A549 (cell line): ENCODE results near the gene FXYD2.

ENCODE experiments used
- CTCF ChIP-seq: fragments of >200 bp; sonication (Bioruptor Twin); formaldehyde crosslinking; IDR thresholded peaks from 3 replicates; pipeline ENCODE4 v1.5.1; 2016
- TF ChIP-seq, protein P1 (sequence below): fragments of 250-450 bp; sonication (Bioruptor Pico); IDR thresholded peaks from 2 replicates; pipeline ENCODE4 v1.5.0; 2020; ENCODE audit warnings: low read depth, mild to moderate bottlenecking, moderate library complexity

DNA sequence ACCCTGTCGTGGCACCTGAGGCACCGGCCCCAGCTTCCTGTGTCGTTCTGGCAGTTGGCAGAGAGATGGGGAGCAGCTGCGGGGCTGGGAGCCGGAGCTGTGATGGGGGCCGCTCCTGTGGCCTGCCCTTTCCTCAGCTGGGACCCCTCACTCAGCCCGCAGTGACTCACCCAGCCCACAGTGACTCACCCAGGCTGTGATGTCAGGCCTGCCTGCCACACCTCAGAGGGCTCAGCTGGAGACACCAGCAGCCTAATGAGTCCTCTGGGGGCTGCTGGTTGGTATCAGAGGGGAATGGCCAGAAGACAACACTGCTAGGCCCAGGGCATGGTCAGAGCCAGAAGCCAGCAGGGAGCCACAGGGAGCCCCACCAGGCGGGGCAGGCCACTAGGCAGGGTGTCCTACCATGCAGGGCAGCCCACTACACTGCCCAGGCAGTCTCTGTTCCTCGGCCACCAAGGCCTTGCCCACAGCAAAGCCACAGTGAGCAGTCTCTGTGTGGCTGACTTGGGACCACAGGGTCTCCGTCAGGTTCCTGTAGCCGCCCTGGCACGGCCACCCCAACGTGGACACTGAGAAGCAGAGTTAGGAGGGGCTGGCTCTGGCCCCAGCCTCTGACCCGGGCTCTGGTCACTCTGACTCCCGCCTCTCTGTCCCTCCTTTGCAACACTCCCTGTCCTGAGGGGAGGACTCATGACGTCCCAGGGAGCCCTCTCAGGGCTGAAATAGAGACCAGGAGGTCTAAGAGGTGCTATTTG is 4.2 kb upstream of the FXYD2 start:
- TF ChIP-seq CTCF: no peak
- TF ChIP-seq, protein P1, sequence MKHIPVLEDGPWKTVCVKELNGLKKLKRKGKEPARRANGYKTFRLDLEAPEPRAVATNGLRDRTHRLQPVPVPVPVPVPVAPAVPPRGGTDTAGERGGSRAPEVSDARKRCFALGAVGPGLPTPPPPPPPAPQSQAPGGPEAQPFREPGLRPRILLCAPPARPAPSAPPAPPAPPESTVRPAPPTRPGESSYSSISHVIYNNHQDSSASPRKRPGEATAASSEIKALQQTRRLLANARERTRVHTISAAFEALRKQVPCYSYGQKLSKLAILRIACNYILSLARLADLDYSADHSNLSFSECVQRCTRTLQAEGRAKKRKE (CRISPR knock-in tag): no peak
